Testis (tissue), 3 donors: ENCODE results near the gene TAF11L12. TPM values are rescaled to one million over a fixed set of nuclear protein-coding genes. Genes with fewer than 3 reads are reported as not detected.
"Not testable (repeated sequence)": the region's sequence is repeated elsewhere in the genome, so short reads cannot be mapped to it uniquely, and the experiment has no call there.

Experiments
- DNase-seq: peaks from one replicate; pipeline ENCODE4 v3.0.0-alpha.2; 2019
- H3K27ac ChIP-seq, 2 donors: fragments of 200-600 bp; sonication (generic); one replicate each; pipeline ENCODE4 v1.5.1; 2019
- H3K27me3 ChIP-seq: fragments of 200-600 bp; sonication (generic); one replicate; pipeline ENCODE4 v1.5.1; 2019
- H3K36me3 ChIP-seq: fragments of 200-600 bp; sonication (generic); one replicate; pipeline ENCODE4 v1.5.1; 2017; ENCODE audit warnings: low read depth; ENCODE audit errors: missing control alignments
- H3K4me1 ChIP-seq: fragments of 200-600 bp; sonication (generic); one replicate; pipeline ENCODE4 v1.5.1; 2019
- H3K4me3 ChIP-seq, 2 donors: fragments of 200-600 bp; sonication (generic); one replicate each; pipeline ENCODE4 v1.5.1; 2017 to 2019
- H3K9me3 ChIP-seq: fragments of 200-600 bp; sonication (generic); one replicate; pipeline ENCODE4 v1.5.1; 2017
- CTCF ChIP-seq, 3 experiments: fragments of 450-650 bp in 2 of 3; fragments of 200-600 bp in 1 of 3; sonication (generic) in 1 of 3; IDR thresholded peaks; one replicate each; pipeline ENCODE4 v1.5.1; 2016 to 2019; ENCODE audit warnings: antibody characterized with exemption in 3 of 3, mild to moderate bottlenecking in 2 of 3, moderate library complexity in 1 of 3
- POLR2A ChIP-seq: fragments of 450-650 bp; IDR thresholded peaks from one replicate; pipeline ENCODE4 v1.6.1; 2017; ENCODE audit warnings: antibody characterized with exemption, mild to moderate bottlenecking, moderate library complexity
- WGBS, 2 donors: methylation state at CpG; one replicate each; pipeline ENCODE4 v1.1.5; 2018; 5-methylcytosine and 5-hydroxymethylcytosine counted together
- intact Hi-C: fragments of 100-400 bp; cut with DNase I; formaldehyde crosslinking; loops from one replicate; pipeline ENCODE4 v1.15.1; 2023; ENCODE audit warnings: low total_unique reads
- polyA plus RNA-seq: library from polyadenylated mRNA; stranded (reverse); fragments of 350-450 nt; fragmentation: Illumina TruSeq; extraction: RNeasy Lipid Tissue Mini Kit (QIAGEN cat#74804); gene quantifications from one replicate; pipeline ENCODE4 v1.2.3, GENCODE V29; 2014; ENCODE audit warnings: low read depth, low replicate concordance; ENCODE audit not compliant: insufficient read depth
- total RNA-seq, 2 donors: library from RNA; depleted of rRNA; stranded (reverse); fragments of >200 nt; gene quantifications; one replicate each; pipeline ENCODE4 v1.2.3, GENCODE V29; 2016

TAF11L12 gene
- total and polyA plus RNA-seq, 3 donors from 2014 or later, result 0.25 TPM; not detected in 2

- no peaks in the 10 kb centered on the region for H3K4me1 ChIP-seq
- TF ChIP-seq CTCF (IDR thresholded peaks at IDR 0.05) (no peak), POLR2A (no peak)
- no peaks in the 10 kb centered on the region for H3K27me3 ChIP-seq
- H3K4me3 ChIP-seq, result no peak overlapping the region
- no peaks in the 10 kb centered on the region for H3K9me3 ChIP-seq
- H3K36me3 ChIP-seq, result no peaks in the 10 kb centered on the region
- intact Hi-C loops, result no loop called here
- H3K27ac ChIP-seq, result no peak overlapping the region
- 69 to 84% methylated on average over 15 to 17 of the region's 17 CpGs for WGBS, 2 donors
- DNase-seq, result no peak
Observed at GRCh38 chr5:17614872-17615605, 4.8 kb downstream of the TAF11L12 start.

GRCh38 chr5:17619354-17619753 lies 9.2 kb downstream of the TAF11L12 start:
- Histone ChIP-seq H3K4me1 (no peaks in the 10 kb centered on the region), H3K27me3 (no peaks in the 10 kb centered on the region), H3K4me3 (no peak overlapping the region), H3K9me3 (no peaks in the 10 kb centered on the region), H3K27ac (no peak overlapping the region), H3K36me3 (no peaks in the 10 kb centered on the region)
- no peak for DNase-seq
- WGBS, 2 donors, result 83 to 94% methylated on average over 3 of the region's 3 CpGs
- no peak for TF ChIP-seq CTCF (IDR thresholded peaks at IDR 0.05)
- no peak for TF ChIP-seq POLR2A
- intact Hi-C loops, result no loop called here

GRCh38 chr5:17620627-17621026 lies 10.4 kb downstream of the TAF11L12 start:
- no peak for TF ChIP-seq POLR2A
- peak in 2 of 3 experiments; percentile 9 to 37 for TF ChIP-seq CTCF (IDR thresholded peaks at IDR 0.05)
- Histone ChIP-seq H3K36me3 (no peaks in the 10 kb centered on the region), H3K9me3 (no peaks in the 10 kb centered on the region), H3K4me1 (no peaks in the 10 kb centered on the region), H3K27ac (no peak overlapping the region), H3K27me3 (no peaks in the 10 kb centered on the region), H3K4me3 (no peak overlapping the region)
- WGBS, 2 donors, result 67 to 80% methylated on average over 9 to 16 of the region's 17 CpGs
- DNase-seq, result peak; percentile 51
- intact Hi-C loops, result no loop called here

GRCh38 chr5:17625686-17626085 lies 15.5 kb downstream of the TAF11L12 start:
- H3K27ac ChIP-seq, result no peak overlapping the region
- WGBS, 2 donors, result 97 to 100% methylated on average over 3 to 11 of the region's 11 CpGs
- DNase-seq, result no peak
- H3K27me3 ChIP-seq, result no peaks in the 10 kb centered on the region
- H3K4me3 ChIP-seq, result no peak overlapping the region
- H3K36me3 ChIP-seq, result no peaks in the 10 kb centered on the region
- TF ChIP-seq POLR2A (no peak), CTCF (IDR thresholded peaks at IDR 0.05) (no peak)
- no peaks in the 10 kb centered on the region for H3K9me3 ChIP-seq
- no peaks in the 10 kb centered on the region for H3K4me1 ChIP-seq
- intact Hi-C loops, result no loop called here

DNA sequence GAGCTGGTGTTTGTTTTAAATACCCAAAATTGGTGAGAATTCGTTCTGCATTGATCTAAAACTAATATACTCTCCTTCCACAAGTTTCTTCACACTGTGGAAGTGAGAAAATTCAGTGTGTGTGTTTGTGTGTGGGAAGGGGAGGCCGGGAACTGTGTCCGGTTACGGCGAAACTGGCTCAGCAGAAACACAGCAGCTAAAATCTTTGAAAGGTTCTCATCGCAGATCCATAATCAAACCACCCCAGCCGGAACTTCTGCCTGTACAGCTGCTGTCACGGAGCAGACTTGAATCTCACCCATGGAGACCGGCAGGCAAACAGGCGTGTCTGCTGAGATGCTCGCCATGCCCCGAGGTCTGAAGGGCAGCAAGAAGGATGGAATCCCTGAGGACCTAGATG lies 21.6 kb downstream of the TAF11L12 start, which contains the start of gene TAF11L13:
Gene TAF11L13 (plus strand): TSS at position 301 of the 400 bp plus-strand sequence.
- H3K27ac ChIP-seq, H3K9me3 ChIP-seq, intact Hi-C loops, DNase-seq, H3K27me3 ChIP-seq, H3K4me1 ChIP-seq, H3K36me3 ChIP-seq, H3K4me3 ChIP-seq: not testable (repeated sequence)
- whole genome bisulfite sequencing, 2 donors, result 55 to 85% methylated on average over 7 of the region's 12 CpGs
